ENCODE results near the gene CTSA.

Gene CTSA

GRCh38 chr20:45940469-45940868 lies 49.3 kb downstream of the CTSA start:
- DNase-seq: no peak

- DNase-seq: no peak
Observed at GRCh38 chr20:45943613-45944012, 52.5 kb downstream of the CTSA start.

- DNase-seq: no peak
Observed at GRCh38 chr20:45944151-45944964, 53.2 kb downstream of the CTSA start.

GRCh38 chr20:45944965-45945677 lies 54.0 kb downstream of the CTSA start:
- DNase-seq: no peak

GRCh38 chr20:45945678-45946148 lies 54.6 kb downstream of the CTSA start:
- no peak for DNase-seq

- DNase-seq: no peak
Observed at GRCh38 chr20:45946149-45946970, 55.2 kb downstream of the CTSA start.

GRCh38 chr20:45947110-45947866 lies 56.2 kb downstream of the CTSA start:
- no peak for DNase-seq

- DNase-seq: no peak
Observed at GRCh38 chr20:45948261-45948733, 57.2 kb downstream of the CTSA start.
